Upper lobe of left lung (tissue), 4 donors: ENCODE data around the gene FAM20A.

Source experiments
- CTCF ChIP-seq, 6 experiments: fragments of 450-650 bp in 4 of 6; fragments of 200-600 bp in 2 of 6; sonication (generic) in 2 of 6; IDR thresholded peaks; one replicate each; pipeline ENCODE4 v1.5.1; 2016 to 2019; ENCODE audit warnings: antibody characterized with exemption in 6 of 6
- POLR2AphosphoS5 ChIP-seq, 2 donors: sonication (generic); formaldehyde crosslinking; IDR thresholded peaks; one replicate each; pipeline ENCODE4 v1.5.1; 2017; ENCODE audit warnings: antibody characterized with exemption in 2 of 2

DNA sequence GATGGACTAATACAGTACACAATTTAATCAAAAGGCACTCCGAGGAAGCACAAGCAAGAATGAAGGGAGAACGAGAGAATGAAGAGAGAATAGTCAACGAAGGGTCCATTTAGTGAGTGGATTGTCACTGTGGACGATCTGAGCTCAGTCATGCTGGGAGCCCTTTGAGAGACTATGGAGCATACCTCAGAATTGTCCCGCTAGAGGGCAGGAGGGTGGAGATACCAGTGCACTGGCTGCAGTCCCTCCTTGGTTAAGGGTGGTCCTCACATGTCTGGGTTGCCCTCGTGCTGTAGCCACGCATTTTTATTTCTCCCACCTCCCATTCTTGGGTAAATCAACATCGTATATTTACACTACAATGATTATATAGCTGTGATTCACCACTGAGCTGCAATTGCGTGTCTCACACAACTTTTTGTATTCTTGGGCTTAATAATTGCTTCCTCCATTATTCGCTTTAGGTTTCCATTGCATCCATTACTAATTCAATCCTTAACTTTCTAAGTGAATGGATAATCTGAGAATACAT is 33.2 kb upstream of the FAM20A start:
- no peak for TF ChIP-seq CTCF (IDR thresholded peaks at IDR 0.05)
- no peak for TF ChIP-seq POLR2AphosphoS5 (IDR thresholded peaks at IDR 0.05)
